ENCODE results near the gene NPY4R.
"Not testable (repeated sequence)": the region's sequence is repeated elsewhere in the genome, so short reads cannot be mapped to it uniquely, and the experiment has no call there.

NPY4R gene, protein sequence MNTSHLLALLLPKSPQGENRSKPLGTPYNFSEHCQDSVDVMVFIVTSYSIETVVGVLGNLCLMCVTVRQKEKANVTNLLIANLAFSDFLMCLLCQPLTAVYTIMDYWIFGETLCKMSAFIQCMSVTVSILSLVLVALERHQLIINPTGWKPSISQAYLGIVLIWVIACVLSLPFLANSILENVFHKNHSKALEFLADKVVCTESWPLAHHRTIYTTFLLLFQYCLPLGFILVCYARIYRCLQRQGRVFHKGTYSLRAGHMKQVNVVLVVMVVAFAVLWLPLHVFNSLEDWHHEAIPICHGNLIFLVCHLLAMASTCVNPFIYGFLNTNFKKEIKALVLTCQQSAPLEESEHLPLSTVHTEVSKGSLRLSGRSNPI

DNA sequence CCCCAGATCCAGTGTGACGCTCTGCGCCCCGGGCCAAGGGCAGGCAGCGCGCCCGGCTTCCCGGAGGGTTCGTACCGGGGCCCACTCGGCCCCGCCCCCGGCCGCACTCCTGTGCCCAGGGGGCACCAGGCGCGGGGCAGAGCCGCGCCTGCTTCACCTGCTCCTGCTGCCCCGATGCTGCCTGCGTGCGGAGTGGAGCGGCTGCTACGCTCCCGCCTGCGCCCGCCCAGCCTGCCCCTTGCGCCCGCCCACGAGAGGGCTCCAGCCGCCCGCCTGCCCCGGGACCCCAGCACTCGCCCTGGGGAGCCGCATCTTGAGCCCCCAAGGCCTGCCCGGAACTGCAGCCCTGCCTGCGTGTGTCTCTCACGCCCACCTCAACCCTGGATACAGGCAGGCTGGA, at the start of gene NPY4R:
NPY4R (minus strand) TSS at position 194 of the 400 bp plus-strand sequence. CDS start 3,323 bp downstream, outside the sequence.
- not testable (repeated sequence) for DNase-seq (ENCODE audit: low read depth)

DNA sequence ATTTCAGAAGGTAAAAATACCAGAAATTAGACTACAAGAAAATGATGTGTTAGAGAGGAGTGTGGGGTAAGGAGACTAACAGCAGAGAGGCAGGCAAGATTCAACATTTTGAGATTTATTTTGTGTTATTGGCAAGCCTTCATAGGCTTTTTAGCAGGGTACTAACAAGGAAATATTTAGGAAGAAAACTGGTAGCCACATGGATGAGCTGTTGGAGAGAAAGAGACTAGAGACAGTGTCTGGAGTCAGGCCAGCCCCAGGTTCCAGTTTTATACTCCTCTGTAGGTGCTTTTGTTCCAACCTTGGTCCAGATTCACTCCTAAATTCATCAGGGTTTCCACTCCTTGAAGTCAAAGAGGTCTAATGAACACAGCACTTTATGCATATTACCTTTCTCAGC, 49.6 kb upstream of the NPY4R start:
- DNase-seq (ENCODE audit: low read depth) = no peak

DNA sequence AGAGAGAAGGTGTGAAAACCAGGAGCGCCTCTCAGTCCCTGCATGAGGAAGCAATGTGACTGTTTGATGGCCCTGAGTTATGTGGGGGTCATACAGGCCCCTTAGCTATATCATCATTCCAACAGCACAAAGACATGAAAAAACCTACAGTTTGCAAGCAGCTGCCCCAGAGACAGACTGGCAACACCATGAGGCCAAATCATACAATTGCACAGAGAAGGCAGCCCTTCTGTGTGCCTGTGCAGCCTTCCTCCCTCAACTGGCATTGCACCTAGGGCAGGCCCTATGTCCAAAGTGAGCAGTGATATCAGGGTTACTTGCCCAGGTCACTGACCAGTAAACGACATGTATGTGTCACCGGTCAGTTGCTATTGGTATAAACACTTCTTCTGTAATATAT, 49.1 kb upstream of the NPY4R start:
- no peak for DNase-seq (ENCODE audit: low read depth)

DNA sequence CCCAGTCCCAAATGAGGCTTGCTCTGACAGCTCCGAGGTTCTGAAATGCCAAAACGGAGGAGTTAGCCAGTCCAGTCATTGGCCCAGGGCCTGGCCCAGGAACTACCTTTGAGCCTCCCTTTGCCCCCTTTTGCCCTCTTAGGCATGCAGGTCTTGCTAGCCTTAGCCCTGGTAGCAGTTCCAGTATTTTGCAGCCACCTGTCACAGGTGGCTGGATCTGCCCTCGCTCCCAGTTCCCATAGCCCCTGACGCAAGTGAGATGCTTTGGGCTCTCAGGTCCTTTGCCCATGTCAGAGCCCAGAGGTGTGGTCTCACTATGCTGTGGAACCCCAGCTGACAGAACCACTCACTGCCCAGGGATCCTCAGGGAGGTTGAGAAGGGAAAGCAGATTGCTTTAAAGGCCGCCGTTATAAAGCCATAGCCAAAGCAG, 48.7 kb upstream of the NPY4R start:
- DNase-seq (ENCODE audit: low read depth) = no peak

DNA sequence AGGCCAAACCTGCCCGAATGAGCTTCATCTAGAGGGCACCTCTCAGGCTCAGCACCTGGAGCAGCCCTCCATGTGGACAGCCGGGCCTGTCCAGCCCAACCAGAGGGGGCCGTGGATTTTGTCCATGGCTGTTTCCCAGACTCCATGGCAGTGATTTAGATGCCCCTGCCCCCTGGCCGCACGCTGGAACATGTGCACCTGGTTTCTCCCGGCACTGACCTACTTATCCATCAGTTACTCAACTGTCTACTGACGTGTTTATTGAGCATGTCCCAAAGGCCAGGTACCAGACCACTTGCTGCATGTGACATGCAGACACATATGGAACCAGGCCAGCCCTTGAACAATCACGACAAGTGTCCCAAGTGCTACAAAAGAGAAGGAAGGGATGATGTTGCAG, 47.6 kb upstream of the NPY4R start:
- DNase-seq (ENCODE audit: low read depth) = not testable (repeated sequence)

DNA sequence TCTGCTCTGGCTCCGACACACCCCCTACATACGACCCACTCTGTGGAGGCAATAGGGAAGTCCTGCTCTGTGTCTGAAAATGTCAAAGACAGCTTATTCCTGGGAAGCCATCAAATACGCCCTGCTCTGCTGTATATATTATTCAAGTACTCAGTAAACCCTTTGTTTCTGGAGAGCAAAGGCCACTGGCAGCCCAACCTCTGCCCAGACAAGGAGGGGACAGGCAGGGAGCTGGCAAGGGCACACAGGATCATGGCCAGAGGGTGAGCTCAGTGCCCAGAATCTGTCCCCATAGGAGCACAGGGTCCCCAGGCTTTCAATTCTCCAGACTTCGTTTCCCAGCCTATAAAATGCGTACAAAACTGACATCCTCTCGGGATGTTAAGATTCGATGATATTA, 47.0 kb upstream of the NPY4R start:
- not testable (repeated sequence) for DNase-seq (ENCODE audit: low read depth)

DNA sequence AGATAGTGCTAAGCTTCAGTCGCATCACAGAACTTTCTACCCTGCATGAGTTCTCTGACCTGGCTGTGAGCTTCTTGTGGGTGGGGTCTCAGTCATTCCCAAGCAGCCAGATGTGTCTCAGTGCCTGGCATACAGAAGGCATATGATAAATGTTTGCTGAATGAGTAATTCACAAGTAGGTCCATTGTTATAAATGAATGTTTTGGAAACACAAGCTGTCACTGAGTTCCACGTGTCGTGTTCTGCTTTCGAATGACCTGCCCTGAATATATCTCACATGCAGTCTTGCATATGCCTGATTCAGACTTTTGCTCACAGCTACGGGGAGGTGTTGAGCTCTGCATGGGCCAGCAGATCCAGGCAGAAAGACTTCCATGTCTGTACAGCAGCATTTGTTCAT, 46.2 kb upstream of the NPY4R start:
- not testable (repeated sequence) for DNase-seq (ENCODE audit: low read depth)

DNA sequence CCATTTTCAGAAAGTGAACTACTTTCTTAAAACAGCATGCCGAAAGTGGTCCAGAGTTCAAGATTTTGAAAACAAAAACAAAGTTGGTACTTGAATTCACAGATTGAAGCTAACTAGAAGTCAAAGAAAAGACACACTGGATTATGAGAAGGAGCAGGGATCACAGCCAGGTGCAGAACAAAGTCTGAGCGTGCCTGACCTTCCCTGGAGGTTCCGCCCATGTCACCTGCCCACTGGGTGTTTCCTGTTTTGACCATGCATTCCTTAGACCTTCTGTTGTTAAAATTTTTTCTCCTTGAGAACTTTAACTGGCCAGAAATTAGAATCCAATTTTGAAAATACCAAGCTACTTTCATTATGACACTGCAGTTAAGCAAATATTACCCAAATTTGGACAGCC, 34.2 kb upstream of the NPY4R start:
- not testable (repeated sequence) for DNase-seq (ENCODE audit: low read depth)

DNA sequence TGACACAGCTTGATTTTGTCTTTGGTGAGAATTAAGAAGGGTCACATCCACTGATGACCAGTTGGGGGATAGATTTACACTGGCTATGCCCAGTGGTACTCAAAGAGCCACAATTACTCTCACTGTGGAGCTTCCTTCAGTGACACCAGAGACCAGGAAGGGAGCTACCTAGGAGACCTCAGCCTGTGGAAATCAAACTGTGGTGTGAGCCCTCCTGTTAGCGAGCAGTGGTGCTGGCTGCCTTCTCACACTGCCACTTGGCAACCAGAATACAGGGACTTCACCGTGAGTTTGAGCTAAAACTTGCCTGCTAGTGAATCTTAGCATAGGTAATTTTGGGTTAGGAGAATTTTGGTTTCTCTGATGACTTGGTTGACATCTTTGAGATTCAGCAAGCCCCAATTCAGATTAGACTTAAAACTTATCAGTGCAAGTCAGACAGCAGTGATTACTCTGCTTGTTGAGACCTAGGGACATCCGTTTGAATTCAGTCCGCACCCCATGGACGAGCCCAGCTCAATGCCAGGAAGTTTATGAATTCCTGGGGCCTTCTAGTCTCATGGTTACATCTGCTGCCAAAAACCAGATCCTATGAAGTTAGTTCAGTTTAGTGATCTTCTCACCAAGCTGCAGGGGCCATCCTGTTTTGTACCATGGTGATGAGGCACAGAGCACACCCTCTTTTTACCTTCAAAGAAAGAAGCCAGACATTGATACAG, 33.4 kb upstream of the NPY4R start:
- not testable (repeated sequence) for DNase-seq (ENCODE audit: low read depth)

DNA sequence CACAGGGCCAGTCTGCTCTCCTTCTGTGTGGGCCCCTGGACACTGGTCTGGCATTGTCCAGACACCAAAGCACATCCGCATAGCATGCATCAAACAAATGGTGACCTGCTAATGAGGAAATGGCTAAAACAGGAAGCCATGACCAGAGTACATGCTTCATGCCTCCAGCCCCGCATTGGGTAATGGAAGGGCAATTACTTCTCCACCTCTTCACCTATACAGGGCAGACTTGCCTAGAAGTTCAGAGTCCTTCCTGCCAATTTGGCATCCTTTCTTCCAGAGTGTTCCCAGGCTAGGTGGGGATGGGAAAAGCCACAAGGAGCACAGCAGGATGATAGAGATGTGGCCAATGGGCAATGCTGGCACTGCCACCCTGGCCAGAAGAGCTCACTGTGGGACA, 32.1 kb upstream of the NPY4R start:
- DNase-seq (ENCODE audit: low read depth) = not testable (repeated sequence)

DNA sequence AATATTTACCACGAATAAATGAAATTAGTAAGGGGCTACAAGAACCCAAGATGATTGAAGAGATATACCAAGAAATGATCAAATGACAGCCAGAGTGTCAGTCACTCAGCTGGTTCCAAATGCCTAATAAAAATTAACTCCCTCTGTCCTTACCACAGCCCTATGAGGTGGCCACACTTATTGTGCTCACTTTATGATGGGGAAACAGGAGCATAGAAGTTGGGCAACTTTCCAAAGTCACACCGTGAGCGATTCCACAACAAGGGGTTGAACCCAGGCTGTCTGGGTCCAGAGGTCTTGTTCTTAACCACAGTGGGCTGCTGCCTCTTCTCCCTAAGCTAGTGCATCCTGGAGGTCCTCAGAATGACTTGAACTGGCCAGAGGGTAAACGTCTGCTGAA, 31.6 kb upstream of the NPY4R start:
- not testable (repeated sequence) for DNase-seq (ENCODE audit: low read depth)

DNA sequence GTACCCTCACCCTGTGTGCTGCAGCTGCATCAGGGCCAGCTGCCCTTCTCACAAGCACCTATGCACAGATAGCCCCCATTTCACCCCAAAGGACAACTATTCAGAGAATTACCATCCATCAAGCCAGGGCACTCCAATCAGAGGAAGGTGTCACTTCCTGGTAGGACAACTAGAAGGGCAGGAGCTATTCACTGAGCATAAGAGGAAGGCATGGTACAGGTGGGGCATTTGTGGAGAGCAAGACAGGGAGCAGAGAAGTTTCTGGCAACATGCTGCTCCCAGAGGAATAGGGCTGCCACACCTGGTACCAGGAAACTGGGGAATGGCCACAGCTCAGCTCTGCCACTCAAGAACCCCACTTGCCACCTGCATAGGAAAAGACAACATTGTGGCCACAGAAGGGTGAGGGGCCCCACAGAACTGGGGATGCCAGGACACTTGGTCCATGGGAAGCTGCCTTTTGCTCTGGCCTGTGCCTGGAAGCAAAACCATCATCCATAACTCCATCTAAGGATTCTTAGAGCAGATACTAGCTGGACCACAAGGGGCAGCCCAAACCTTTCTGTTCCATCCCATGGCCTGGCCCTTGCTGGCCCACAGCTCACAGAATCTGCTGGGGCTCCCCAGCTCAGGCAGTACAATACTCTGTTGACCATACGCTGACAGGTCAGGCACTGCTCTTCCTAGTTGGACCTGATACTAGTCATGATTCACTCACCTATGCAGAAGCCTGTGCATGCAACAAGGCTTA, 25.8 kb upstream of the NPY4R start:
- DNase-seq (ENCODE audit: low read depth) = not testable (repeated sequence)

DNA sequence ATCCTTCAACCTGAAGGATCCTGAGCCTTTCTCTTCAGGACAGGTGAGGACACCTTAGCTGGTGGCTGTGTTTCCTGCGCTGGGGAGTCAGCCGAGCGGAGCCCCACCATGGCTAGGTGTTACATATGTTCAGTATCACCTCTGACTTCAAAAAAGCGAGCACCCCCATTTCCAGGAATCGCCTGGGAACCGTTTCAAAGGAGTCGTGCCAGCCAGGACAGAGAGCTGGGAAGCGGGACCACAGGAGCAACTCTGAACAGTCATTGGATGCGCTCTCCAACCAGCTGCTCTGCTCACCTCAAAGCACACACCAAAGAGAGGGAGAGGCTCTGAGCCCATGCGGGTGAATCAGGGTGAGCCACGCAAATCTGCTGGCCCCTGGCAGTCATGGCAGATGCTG, 24.5 kb upstream of the NPY4R start:
- DNase-seq (ENCODE audit: low read depth) = not testable (repeated sequence)

DNA sequence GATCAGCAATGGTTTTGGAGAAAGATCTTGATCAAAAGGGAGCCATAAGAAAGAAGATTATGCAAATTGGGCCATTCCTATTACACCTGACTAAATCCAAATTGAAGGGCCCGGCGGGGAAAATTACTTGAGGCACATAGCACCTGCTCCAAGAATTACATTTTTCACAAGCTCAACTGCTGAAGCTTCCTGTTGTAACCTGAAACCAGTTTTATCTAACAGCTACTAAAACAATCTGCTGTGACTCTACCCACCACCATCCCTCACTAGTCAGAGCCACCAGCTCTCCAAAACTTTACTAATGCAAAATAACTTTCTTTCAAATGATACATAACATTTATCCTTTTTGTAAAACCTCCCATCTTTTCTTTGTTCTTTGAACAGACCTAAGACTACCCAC, 20.7 kb upstream of the NPY4R start:
- DNase-seq (ENCODE audit: low read depth) = not testable (repeated sequence)

DNA sequence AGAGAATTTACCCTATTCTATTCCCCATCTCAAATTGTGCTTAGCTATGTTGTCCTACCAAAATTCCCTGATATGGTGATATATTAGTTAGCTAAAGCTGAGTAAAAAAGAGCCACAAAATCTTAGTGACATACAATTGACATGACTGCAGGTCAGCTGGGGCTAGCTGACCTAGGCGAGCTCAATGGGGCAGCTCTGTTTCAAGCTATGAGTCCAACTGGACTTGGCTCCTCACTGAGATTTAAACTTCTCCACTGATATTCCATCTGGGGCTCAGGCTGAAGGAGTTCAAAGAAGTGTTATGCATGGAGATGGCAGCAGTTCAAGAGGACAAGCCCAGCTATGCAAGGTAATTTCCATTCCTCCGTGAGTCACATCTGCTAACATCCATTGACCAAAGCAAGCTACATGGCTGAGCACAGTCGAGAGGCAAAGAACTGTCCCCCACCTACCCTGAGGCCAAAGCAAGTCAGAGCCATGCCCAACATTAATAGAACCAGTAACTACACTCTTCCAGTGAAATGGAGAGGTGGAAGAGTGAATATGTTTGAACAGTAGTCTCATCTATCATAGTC, 9.1 kb upstream of the NPY4R start:
- not testable (repeated sequence) for DNase-seq (ENCODE audit: low read depth)

DNA sequence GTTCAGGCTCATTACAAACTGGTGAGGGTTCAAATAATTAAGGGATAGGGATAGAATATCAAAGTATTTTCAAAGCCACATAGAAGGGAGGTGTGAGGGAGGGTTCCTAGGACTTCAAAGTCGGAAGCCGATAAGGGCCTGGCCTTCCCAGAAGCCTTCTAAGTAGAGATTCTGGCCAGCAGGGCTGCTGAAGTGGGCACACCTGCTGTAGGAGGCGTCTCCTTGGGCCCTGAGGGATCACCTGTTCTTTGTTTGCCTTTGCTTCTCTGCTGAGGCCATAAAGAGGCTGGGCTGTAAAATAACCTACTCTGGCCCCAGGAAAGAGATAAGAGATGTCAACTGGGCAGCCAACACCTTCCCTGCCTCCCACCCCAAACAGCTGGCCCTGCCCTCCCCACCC, 8.0 kb upstream of the NPY4R start:
- DNase-seq (ENCODE audit: low read depth) = not testable (repeated sequence)

DNA sequence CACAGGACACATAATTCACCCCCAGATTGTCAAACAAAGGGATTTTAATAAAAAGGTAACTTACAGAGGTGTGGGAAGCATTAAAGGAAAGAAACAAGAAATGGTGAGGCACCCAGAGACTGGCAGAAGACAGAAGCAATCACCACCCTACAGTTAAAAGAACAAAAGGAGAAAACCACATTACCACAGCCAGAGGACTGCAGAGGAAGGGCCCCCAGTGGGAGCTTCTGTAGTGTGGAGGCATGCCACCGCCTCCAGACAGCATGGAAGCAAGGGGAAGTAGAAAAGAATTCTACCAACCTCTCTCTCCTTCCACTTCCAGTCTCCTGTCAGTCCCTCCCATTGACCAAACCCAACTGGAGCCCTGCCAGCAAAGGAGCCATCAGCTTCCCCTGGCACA, 4.4 kb upstream of the NPY4R start:
- DNase-seq (ENCODE audit: low read depth) = not testable (repeated sequence)

DNA sequence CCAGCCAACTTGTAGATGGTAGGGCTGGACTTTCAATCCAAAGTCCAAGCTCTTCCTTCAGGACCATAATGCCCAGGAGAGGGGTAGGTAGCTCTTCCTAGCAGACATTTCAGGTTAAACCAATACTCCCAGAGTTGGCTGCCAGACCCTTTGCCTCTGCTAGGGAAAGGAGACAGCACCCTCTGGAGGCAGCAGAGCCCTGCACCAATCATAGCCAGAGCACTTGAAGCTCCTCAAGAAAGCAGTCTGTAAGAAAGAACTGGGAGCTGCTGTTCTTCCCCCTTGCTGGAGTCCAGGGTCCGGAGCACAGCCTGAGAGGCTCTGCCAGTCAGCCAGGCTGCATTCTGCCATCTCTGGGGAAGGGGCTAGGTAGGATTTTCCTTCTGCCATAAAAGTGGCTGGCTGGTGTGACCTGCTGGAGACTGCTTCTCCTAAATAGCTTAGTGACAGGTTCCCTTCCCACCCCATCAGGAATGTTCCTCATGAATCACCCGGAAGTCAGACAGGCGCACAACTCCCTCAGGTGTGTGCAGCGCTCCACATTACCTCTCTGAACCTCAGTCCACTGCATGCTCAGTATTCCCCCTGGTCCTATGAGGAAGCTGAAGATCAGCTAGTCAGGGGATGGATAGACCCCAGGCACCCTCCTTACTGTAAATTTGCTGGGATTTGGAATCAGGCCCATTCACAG, 2.5 kb upstream of the NPY4R start:
- DNase-seq (ENCODE audit: low read depth) = not testable (repeated sequence)

DNA sequence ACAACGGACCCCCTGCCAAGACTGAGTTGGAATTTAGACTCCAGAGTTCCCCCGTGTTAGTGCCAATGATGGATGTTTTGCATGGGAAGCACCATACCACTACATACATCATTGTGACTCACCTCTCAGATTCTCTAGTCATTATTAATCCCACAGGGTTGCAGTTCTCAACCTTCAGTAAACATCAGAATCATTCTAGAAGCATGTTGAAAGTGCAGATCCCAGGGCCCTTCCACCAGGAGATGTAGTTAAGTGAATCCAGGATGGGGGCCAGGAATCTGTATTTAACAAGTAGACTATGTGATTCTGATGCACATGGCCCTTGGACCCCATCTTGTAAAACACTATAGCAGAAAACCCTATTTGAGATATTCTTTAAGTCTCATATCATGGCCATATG, 2.1 kb downstream of the NPY4R start:
- not testable (repeated sequence) for DNase-seq (ENCODE audit: low read depth)

DNA sequence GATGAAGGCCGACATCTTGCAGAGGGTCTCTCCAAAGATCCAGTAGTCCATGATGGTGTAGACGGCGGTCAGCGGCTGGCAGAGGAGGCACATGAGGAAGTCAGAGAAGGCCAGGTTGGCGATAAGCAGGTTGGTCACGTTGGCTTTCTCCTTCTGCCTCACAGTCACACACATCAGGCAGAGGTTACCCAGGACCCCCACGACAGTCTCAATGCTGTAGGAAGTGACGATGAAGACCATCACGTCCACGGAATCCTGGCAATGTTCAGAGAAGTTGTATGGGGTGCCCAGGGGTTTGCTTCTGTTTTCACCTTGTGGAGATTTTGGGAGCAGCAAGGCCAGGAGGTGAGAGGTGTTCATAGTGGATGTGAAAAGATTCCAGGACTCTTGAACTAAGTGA, 3.5 kb downstream of the NPY4R start:
- not testable (repeated sequence) for DNase-seq (ENCODE audit: low read depth)

DNA sequence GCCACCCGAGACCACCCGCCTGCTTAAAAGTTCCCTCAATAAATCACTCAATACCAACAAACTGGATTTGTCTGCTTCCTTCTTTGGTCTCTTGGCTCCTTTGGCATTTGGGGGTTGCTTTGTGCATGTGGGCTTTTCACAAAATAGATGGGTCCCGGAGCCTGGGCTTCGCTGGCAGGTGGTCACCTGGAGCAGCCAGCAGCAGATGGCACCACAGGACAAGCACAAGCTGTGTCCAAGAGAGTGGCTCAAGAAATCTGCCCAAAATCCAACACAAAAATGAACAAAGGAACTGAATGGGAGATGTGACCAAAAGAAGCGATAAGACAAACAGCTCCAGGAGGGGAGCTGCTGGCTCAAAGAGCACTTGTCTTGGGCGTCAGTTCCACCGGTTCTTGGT, 6.2 kb downstream of the NPY4R start:
- not testable (repeated sequence) for DNase-seq (ENCODE audit: low read depth)

DNA sequence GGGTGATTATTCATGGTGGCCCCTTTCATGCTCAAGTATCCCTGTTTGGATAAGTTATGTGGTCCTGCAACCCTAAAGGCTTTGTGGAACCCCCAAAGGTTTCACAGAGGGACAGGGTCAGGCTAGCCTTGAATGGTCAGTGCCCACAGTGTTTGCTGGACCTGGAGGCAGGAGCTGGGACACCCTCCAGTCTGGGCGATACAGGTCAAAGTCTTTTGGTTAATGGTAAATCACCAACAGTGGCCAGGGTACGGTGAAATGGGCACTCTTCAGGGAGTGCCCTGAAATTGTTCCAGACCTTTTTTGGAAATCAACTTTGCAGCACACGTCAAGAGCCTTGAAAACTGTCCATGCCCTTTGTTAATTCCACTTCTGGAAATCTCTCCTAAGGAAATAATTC, 8.7 kb downstream of the NPY4R start:
- DNase-seq (ENCODE audit: low read depth) = not testable (repeated sequence)
